Testis (tissue), 3 donors: ENCODE results near the gene ARL6IP5. TPM values are rescaled to one million over a fixed set of nuclear protein-coding genes. Genes with fewer than 3 reads are reported as not detected.

Source experiments
- DNase-seq: peaks from one replicate; pipeline ENCODE4 v3.0.0-alpha.2; 2019
- H3K27ac ChIP-seq, 2 donors: fragments of 200-600 bp; sonication (generic); one replicate each; pipeline ENCODE4 v1.5.1; 2019
- H3K27me3 ChIP-seq: fragments of 200-600 bp; sonication (generic); one replicate; pipeline ENCODE4 v1.5.1; 2019
- H3K36me3 ChIP-seq: fragments of 200-600 bp; sonication (generic); one replicate; pipeline ENCODE4 v1.5.1; 2017; ENCODE audit warnings: low read depth; ENCODE audit errors: missing control alignments
- H3K4me1 ChIP-seq: fragments of 200-600 bp; sonication (generic); one replicate; pipeline ENCODE4 v1.5.1; 2019
- H3K4me3 ChIP-seq, 2 donors: fragments of 200-600 bp; sonication (generic); one replicate each; pipeline ENCODE4 v1.5.1; 2017 to 2019
- H3K9me3 ChIP-seq: fragments of 200-600 bp; sonication (generic); one replicate; pipeline ENCODE4 v1.5.1; 2017
- CTCF ChIP-seq, 3 experiments: fragments of 450-650 bp in 2 of 3; fragments of 200-600 bp in 1 of 3; sonication (generic) in 1 of 3; IDR thresholded peaks; one replicate each; pipeline ENCODE4 v1.5.1; 2016 to 2019; ENCODE audit warnings: antibody characterized with exemption in 3 of 3, mild to moderate bottlenecking in 2 of 3, moderate library complexity in 1 of 3
- POLR2A ChIP-seq: fragments of 450-650 bp; IDR thresholded peaks from one replicate; pipeline ENCODE4 v1.6.1; 2017; ENCODE audit warnings: antibody characterized with exemption, mild to moderate bottlenecking, moderate library complexity
- WGBS, 2 donors: methylation state at CpG; one replicate each; pipeline ENCODE4 v1.1.5; 2018; 5-methylcytosine and 5-hydroxymethylcytosine counted together
- intact Hi-C: fragments of 100-400 bp; cut with DNase I; formaldehyde crosslinking; loops from one replicate; pipeline ENCODE4 v1.15.1; 2023; ENCODE audit warnings: low total_unique reads
- polyA plus RNA-seq: library from polyadenylated mRNA; stranded (reverse); fragments of 350-450 nt; fragmentation: Illumina TruSeq; extraction: RNeasy Lipid Tissue Mini Kit (QIAGEN cat#74804); gene quantifications from one replicate; pipeline ENCODE4 v1.2.3, GENCODE V29; 2014; ENCODE audit warnings: low read depth, low replicate concordance; ENCODE audit not compliant: insufficient read depth
- total RNA-seq, 2 donors: library from RNA; depleted of rRNA; stranded (reverse); fragments of >200 nt; gene quantifications; one replicate each; pipeline ENCODE4 v1.2.3, GENCODE V29; 2016

ARL6IP5 gene
- total and polyA plus RNA-seq, 3 donors from 2014 or later: 61.3 to 70.6 (median 68.3) TPM

GRCh38 chr3:69103123-69103522, 18.4 kb downstream of the ARL6IP5 start:
- WGBS, 2 donors: 79 to 82% methylated on average over 3 of the region's 3 CpGs
- no peak for TF ChIP-seq POLR2A
- no peak overlapping the region for H3K4me3 ChIP-seq
- H3K27ac ChIP-seq: no peak overlapping the region
- no peaks in the 10 kb centered on the region for H3K9me3 ChIP-seq
- H3K27me3 ChIP-seq: no peaks in the 10 kb centered on the region
- H3K36me3 ChIP-seq: no peaks in the 10 kb centered on the region
- intact Hi-C loops: no loop called here
- DNase-seq: no peak
- H3K4me1 ChIP-seq: no peaks in the 10 kb centered on the region

GRCh38 chr3:69104586-69104985, 19.8 kb downstream of the ARL6IP5 start:
- TF ChIP-seq CTCF (IDR thresholded peaks at IDR 0.05) (no peak), POLR2A (no peak)
- DNase-seq: no peak
- H3K4me3 ChIP-seq: no peak overlapping the region

GRCh38 chr3:69105320-69105719, 20.6 kb downstream of the ARL6IP5 start:
- TF ChIP-seq POLR2A: no peak
- no peak for TF ChIP-seq CTCF (IDR thresholded peaks at IDR 0.05)
- no peak for DNase-seq
- no peaks in the 10 kb centered on the region for H3K9me3 ChIP-seq
- H3K4me1 ChIP-seq: no peaks in the 10 kb centered on the region
- 23 to 39% methylated on average over 3 of the region's 3 CpGs for WGBS, 2 donors
- no peak overlapping the region for H3K27ac ChIP-seq
- H3K4me3 ChIP-seq: no peak overlapping the region
- H3K36me3 ChIP-seq: no peaks in the 10 kb centered on the region
- intact Hi-C loops: no loop called here
- no peaks in the 10 kb centered on the region for H3K27me3 ChIP-seq

More at GRCh38 chr3:69104586-69104985, 19.8 kb downstream of the ARL6IP5 start:
- 87 to 89% methylated on average over 8 of the region's 8 CpGs for WGBS, 2 donors
- Histone ChIP-seq H3K9me3 (no peaks in the 10 kb centered on the region), H3K4me1 (no peaks in the 10 kb centered on the region), H3K27me3 (no peaks in the 10 kb centered on the region), H3K36me3 (no peaks in the 10 kb centered on the region), H3K27ac (no peak overlapping the region)
- intact Hi-C loops: no loop called here

- TF ChIP-seq POLR2A: no peak
- TF ChIP-seq CTCF (IDR thresholded peaks at IDR 0.05): no peak
- H3K9me3 ChIP-seq: no peaks in the 10 kb centered on the region
- H3K27ac ChIP-seq: no peak overlapping the region
- H3K36me3 ChIP-seq: no peaks in the 10 kb centered on the region
- no peak for DNase-seq
- H3K4me1 ChIP-seq: no peaks in the 10 kb centered on the region
- intact Hi-C loops: no loop called here
- no peak overlapping the region for H3K4me3 ChIP-seq
- WGBS, 2 donors: 77 to 89% methylated on average over 5 of the region's 5 CpGs
- H3K27me3 ChIP-seq: no peaks in the 10 kb centered on the region
These were observed 23.1 kb downstream of the ARL6IP5 start for GRCh38 chr3:69107841-69108240.

GRCh38 chr3:69108811-69109210, 24.1 kb downstream of the ARL6IP5 start:
- no peak overlapping the region for H3K27ac ChIP-seq
- TF ChIP-seq CTCF (IDR thresholded peaks at IDR 0.05) (no peak), POLR2A (no peak)
- no peaks in the 10 kb centered on the region for H3K36me3 ChIP-seq
- intact Hi-C loops: no loop called here
- no peaks in the 10 kb centered on the region for H3K27me3 ChIP-seq
- no peak overlapping the region for H3K4me3 ChIP-seq
- no peaks in the 10 kb centered on the region for H3K4me1 ChIP-seq
- no peaks in the 10 kb centered on the region for H3K9me3 ChIP-seq
- 84 to 87% methylated on average over 5 of the region's 5 CpGs for WGBS, 2 donors
- no peak for DNase-seq
